ENCODE results near the gene LYRM1.

Gene LYRM1

DNA sequence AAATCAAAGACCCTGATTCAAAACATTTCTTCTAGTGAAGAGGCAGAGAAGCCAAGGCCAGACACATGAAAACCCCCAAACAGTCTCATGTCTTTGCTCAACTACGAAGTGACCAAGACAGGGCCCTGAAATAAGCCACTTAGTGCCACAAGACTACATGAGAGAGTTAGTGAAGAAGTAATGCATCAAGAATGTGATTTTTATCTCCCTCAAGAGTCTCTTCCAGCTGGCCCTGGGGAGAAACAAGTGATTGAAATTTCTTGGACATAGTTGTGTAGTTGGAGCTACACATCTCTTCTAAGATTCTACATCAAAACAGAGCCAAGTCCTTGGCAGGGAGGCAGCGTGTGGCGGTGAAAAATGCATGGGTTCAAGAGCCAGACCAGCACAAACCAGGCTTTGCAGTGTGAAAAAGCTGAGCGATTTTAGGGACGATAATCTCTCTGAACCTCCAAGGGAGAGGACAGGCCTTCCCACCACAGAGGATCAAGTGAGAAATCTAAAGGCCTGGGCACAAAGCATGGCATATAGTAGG lies 30.6 kb downstream of the LYRM1 start:
- FAIRE-seq, result no peak
- no peak for DNase-seq (ENCODE audit: insufficient read length, low spot score)
- TF ChIP-seq, protein P1, sequence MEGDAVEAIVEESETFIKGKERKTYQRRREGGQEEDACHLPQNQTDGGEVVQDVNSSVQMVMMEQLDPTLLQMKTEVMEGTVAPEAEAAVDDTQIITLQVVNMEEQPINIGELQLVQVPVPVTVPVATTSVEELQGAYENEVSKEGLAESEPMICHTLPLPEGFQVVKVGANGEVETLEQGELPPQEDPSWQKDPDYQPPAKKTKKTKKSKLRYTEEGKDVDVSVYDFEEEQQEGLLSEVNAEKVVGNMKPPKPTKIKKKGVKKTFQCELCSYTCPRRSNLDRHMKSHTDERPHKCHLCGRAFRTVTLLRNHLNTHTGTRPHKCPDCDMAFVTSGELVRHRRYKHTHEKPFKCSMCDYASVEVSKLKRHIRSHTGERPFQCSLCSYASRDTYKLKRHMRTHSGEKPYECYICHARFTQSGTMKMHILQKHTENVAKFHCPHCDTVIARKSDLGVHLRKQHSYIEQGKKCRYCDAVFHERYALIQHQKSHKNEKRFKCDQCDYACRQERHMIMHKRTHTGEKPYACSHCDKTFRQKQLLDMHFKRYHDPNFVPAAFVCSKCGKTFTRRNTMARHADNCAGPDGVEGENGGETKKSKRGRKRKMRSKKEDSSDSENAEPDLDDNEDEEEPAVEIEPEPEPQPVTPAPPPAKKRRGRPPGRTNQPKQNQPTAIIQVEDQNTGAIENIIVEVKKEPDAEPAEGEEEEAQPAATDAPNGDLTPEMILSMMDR (IDR thresholded peaks at IDR 0.05; ENCODE audit: insufficient read depth, missing control alignments), result no peak

DNA sequence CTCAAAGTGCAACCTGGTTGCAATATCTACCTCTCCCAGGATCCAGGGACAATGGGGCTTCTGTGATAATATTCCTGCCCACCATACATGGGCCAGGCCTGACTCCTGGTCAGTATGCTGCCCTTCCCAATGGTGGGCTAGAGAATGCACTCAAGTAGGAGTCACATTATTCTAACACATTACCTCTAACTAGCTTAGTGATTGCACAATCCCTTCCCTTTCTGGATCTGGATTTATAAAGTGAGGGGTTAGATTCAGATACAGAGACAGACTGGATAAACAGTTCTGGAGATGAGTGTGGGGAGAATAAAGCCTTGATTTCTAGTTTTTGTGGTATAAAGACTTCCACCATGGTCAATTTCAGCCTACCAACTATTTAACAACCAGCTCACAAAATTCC lies 33.0 kb downstream of the LYRM1 start:
- FAIRE-seq (no peak), DNase-seq (ENCODE audit: insufficient read length, low spot score) (no peak)
- TF ChIP-seq, protein P1 (IDR thresholded peaks at IDR 0.05; ENCODE audit: insufficient read depth, missing control alignments), result no peak

DNA sequence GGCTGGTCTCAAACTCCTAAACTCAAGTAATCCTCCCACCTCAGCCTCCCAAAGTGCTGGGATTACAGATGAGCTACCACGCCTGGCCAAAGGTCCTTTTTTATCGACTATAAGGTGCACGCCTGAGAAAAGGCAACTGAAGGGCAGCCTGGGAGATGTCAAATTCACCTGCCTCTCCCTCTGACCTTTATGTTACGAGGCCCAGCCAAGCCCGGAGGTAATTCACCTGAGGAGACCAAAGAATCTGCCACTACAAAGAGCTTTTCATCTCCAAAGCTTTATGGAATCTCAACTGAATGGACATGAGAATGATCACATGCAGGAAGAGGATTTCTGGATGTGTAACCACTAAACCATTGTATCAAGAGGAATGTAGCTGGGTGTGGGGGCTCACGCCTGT lies 37.2 kb downstream of the LYRM1 start:
- TF ChIP-seq, protein P1 (IDR thresholded peaks at IDR 0.05; ENCODE audit: insufficient read depth, missing control alignments), result no peak
- FAIRE-seq (no peak), DNase-seq (ENCODE audit: insufficient read length, low spot score) (no peak)

DNA sequence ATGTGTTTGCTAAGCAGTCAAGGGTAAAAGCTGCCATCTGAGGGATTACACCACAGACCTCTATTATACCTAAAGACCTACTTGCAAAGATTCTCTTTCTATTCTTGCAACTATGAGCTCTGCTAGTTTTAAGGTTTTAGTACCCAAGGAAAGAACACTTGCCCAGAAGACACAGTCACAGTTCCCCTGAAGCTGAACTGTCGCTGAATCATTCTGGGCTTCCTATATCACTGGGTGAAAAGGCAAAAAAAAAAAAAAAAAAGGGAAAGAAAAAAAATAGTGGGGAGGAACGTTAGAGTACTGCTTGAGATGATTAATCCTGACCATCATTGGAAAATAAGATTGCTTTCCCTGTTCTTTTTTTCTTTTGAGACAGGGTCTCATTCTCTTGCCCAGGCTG lies 37.9 kb downstream of the LYRM1 start:
- TF ChIP-seq, protein P1 (IDR thresholded peaks at IDR 0.05; ENCODE audit: insufficient read depth, missing control alignments), result no peak
- no peak for FAIRE-seq
- DNase-seq (ENCODE audit: insufficient read length, low spot score), result no peak

DNA sequence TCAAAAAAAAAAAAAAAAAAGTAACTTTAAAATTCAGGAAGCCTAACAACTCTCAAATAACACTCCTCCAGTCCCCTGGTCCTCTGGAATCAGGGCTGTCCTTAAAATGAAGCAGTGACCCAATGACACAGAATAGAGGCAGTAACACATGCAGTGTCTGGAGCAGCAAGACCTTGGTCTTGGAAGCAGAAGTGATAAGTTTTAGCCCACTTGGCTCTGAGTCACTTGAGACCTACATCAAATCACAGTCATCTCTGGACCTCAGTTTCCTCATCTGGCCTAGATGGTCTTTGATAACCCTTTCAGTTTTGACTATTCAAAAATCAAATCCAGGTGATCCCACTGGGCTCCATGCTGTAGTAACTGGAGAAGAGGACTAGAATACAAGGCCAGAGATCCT lies 39.0 kb downstream of the LYRM1 start:
- no peak for FAIRE-seq
- TF ChIP-seq, protein P1 (IDR thresholded peaks at IDR 0.05; ENCODE audit: insufficient read depth, missing control alignments), result no peak
- no peak for DNase-seq (ENCODE audit: insufficient read length, low spot score)

DNA sequence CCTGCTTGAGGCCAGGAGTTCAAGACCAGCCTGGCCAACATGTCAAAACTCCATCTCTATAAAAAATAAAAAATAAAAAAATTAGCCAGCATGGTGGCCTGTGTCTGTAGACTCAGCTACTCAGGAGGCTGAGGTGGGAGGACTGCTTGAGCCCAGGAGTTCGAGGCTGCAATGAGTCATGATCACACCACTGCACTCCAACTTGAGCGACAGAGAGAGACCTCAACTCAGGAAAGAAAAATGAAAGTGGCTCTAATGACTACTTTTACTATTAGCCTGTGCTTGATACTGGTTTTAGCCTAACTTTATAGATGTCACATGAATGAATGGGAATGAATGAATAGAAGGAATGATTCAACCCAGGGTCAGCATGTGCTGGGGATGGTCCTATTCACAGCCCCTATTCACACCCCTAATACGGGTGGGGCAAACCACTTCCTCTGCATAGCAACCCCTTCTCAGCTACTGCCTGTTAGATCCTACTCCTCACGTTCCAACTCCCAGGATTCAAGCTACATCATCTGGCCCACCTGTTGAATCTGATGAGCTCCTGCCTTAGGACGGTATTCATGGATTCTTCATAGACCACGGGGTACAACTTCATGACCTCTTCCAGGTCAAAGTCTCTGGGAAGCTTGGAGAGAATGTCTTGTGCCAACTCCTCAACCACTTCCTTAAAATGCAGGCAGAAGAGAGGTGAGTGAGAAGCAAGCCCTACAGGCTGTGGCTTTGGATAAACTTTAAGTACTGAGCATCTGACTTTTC lies 40.5 kb downstream of the LYRM1 start:
- TF ChIP-seq, protein P1 (IDR thresholded peaks at IDR 0.05; ENCODE audit: insufficient read depth, missing control alignments), result no peak
- DNase-seq (ENCODE audit: insufficient read length, low spot score) (no peak), FAIRE-seq (no peak)

DNA sequence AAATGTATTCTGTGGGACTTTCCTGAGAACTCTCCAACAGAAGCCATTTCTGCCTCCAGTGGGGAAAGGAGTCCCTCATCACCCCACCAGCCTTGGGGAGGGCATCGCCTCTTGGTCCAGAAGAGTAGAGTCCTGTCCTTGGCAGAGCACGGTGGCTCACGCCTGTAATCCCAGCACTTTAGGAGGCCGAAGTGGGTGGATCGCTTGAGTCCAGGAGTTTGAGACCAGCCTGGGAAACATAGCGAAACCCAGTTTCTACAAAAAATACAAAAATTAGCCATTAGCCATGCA lies 41.0 kb downstream of the LYRM1 start:
- TF ChIP-seq, protein P1 (IDR thresholded peaks at IDR 0.05; ENCODE audit: insufficient read depth, missing control alignments), result no peak
- FAIRE-seq (no peak), DNase-seq (ENCODE audit: insufficient read length, low spot score) (no peak)
